Fibroblast of pulmonary artery (primary cell): ENCODE results near the gene PANK4.

ENCODE experiments used
- DNase-seq: peaks from one replicate; pipeline ENCODE4 v3.0.0-alpha.2; 2010; ENCODE audit warnings: low read depth
- H3K4me3 ChIP-seq: replicated peaks from 2 replicates; pipeline ENCODE4 v1.5.1; 2011; ENCODE audit warnings: low read depth, mild to moderate bottlenecking, control low read depth, low read length, moderate library complexity
- TF ChIP-seq, protein P1 (sequence below): IDR thresholded peaks from 2 replicates; pipeline ENCODE4 v1.5.1; 2011; ENCODE audit warnings: mild to moderate bottlenecking, control low read depth, low read length, inconsistent platforms; ENCODE audit errors: missing control alignments

The PANK4 gene

DNA sequence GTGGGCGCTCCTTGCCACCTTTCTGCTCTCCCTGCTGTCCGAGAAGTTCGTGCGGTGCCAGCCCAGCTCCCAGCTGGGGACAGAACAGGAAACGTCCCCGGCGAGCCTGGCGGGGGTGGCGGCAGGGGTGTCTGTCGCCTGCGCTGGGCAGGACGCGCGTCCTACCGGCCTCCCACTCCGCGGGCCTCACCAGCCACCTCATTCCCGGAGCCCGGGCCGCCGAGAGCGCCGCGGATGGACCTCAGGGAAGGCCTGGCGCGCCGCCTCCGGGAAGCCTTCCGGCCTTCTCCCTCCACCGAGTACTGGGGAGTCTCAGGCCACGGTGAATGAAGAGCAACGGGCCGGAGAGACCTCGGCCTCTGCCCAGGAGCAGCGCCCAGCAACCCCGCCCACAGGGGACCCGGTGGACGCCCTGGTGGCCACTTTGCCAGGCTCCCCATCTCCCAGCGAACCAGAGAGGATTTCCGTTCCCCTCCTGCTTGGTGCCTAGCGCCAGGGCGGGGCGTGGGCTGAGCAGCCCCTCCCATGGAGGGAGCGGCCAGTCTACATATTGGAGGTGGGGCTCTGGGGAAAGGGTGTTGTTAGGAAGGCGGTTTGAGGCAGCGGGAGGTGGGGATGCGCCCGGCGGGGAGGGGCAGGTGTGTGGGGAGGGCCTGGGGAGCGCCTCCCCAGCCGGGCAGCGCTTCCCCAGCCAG, 20.3 kb upstream of the PANK4 start:
- TF ChIP-seq, protein P1, sequence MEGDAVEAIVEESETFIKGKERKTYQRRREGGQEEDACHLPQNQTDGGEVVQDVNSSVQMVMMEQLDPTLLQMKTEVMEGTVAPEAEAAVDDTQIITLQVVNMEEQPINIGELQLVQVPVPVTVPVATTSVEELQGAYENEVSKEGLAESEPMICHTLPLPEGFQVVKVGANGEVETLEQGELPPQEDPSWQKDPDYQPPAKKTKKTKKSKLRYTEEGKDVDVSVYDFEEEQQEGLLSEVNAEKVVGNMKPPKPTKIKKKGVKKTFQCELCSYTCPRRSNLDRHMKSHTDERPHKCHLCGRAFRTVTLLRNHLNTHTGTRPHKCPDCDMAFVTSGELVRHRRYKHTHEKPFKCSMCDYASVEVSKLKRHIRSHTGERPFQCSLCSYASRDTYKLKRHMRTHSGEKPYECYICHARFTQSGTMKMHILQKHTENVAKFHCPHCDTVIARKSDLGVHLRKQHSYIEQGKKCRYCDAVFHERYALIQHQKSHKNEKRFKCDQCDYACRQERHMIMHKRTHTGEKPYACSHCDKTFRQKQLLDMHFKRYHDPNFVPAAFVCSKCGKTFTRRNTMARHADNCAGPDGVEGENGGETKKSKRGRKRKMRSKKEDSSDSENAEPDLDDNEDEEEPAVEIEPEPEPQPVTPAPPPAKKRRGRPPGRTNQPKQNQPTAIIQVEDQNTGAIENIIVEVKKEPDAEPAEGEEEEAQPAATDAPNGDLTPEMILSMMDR: no peak
- DNase-seq: peak; percentile 43

DNA sequence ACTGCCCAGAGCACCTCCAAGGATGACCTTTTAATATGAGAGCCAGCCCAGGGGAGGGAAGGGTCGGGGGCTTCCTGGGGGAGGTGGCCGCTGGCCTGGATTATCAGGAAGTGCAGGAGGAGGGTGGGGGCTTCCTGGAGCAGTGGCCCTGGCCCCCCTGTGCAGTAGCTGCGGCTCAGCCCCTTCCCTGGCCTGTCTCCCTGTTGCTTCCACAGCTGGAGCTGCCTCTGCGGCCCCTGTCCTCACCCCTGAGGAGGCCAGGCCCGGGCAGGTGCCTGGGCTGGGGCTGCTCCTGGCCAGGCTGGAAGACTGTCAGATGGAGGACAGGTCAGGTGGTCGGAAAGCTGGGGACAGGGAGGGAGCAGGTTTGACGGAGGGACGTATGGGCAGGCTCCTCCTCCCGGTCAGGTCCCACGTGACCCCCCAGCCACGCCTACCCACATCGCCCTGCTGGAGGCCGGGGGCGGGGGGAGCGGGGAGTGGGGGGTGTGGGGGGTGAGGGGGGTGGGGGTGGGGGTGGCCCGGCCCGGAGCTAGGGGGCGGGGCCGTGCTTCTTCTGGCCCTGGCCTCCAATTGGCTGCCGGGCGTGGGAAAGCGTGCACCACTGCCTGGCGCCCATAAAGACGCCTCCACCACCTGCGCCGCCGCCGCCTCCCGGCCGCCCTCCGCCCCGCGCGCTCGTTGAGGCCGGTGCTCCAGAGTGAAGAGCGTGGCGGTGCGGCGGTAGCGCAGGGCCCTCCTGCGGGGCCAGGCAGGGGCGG, 19.5 kb upstream of the PANK4 start:
- H3K4me3 ChIP-seq: peak overlapping the region; percentile 45
- TF ChIP-seq, protein P1: no peak
- DNase-seq: peak; percentile 59

More for the DNA sequence above, 20.3 kb upstream of the PANK4 start:
- peak overlapping the region; percentile 45 for H3K4me3 ChIP-seq

DNA sequence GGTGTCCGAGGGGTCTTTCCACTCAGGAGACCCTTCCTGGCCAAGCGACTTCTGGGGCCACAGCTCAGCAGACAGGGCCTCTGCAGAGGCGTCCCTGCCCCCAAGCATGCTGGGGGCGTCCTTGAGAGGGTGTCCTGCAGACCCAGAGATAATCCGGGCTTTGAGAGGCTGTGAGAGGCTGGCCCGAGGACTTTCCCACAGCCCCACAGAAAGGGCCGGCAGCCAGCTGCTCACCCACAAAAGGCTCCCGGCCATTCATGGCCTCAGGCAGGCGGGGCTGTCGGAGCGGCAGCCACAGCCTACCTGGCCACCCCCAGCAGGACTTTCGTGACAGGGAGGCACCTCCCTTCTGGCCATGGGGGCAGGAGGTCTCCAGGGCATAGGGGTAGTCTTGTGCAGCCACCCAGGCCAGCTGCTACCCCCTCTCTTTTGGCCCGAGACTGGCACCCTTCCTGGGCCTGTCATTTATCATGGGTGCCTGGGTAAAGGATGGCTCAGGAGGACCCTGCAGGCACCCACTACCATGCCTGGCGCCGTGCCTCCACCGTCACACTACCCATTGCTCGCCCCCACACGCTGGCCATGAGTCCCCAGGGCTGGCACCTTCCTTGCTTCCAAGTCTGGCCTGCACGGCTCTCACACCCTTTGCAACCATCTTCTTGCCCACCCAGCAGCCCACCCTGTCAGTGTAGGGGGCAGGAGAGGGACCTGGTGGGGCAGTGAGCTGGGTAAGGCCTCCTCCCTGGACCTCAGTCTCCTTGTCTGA, 18.7 kb upstream of the PANK4 start:
- DNase-seq: no peak
- H3K4me3 ChIP-seq: no peak overlapping the region
- TF ChIP-seq, protein P1: no peak

DNA sequence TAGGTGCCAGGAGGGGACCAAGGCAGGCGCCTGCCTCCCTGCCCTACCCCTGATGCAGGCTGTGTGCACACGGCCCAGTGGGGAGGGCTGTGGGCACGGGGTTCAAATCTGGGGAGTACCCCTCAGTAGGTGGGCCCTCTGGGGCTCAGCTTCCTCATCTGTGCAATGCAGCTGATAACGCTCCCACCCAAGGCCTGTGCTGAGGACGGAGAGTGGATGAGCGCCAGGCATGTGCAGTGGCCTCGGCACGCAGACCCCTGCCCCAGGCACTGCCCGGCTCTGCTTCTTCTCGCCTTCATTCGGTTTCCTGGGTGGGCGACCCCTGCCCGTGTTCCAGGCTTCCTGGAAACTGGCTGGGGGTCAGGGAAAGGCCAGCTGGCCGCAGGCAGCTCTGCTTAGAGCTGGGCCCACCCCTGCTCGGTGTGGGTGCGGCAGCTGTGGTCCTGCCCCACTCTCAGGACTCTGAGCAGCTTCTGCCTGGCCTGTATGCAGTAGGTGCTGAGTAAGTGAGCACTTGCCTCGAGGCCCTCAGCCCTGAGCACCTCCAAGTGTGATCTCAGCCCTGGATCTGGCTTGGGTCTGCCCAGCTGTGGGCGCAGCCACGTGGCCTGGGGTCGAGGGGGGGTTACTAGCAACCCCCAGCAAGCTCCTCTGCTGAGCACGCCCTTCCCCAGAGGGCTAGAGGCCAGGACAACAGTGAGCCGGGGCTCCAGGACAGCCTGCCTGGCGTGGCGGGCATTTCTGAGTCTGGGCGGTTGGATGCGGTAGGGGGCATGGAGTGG, 17.9 kb upstream of the PANK4 start:
- no peak overlapping the region for H3K4me3 ChIP-seq
- TF ChIP-seq, protein P1: no peak

DNA sequence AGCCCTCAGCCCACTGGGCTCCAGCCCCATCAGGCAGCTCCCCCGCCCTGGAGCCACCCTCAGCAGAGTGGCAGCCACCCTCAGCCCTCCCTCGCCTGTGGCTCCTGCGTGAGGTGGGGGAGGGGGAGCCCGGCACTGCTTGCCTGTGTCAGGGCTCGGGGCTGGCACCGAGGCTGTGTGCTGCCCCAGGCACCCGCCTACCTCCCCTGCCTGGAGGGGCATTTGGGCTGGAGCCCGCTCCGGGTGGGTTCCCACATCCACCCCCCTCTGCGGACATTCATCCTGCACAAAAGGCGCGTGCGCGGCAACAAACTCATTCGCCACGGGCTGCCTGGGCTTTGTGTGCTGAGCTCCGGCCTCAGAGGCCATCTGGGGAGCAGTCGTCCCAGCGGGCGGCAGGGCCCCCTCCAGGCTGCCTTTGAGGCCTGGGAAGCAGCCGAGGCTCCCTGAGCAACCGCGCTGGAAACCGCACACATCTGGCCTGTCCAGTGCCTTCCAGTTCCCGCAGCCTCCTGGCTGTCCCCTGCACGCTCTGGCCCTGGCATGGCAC, 17.2 kb upstream of the PANK4 start:
- DNase-seq: no peak

More for the DNA sequence above, 17.9 kb upstream of the PANK4 start:
- DNase-seq: no peak

More for the DNA sequence above, 17.2 kb upstream of the PANK4 start:
- no peak overlapping the region for H3K4me3 ChIP-seq
- TF ChIP-seq, protein P1: no peak
